Measurements from ENCODE around the gene ADORA1.
A peak's percentile ranks its signal among the peaks of the same experiment; 100 is the strongest.

ADORA1 gene

DNA sequence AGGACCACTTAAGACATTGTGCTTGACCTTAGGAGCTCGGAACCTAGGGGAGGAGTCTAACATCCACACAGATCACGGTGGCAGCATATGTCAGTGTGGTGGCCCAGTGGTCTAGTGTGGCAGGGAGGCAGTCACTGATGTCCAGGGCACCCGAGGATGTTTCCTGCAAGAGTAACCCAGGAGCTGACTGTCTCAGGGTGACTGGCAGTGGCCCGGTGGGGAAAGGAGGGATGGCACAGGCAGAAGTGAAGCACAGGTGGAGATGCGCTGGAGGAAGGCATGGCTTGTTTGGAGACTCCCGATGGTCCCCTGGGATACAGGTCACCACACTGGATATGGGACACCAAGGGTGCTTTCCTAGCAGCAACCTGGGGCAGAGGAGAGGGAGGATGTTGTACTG is 85.6 kb downstream of the ADORA1 start:
- DNase-seq (ENCODE audit: low read depth in 2 of 2) = no peak

DNA sequence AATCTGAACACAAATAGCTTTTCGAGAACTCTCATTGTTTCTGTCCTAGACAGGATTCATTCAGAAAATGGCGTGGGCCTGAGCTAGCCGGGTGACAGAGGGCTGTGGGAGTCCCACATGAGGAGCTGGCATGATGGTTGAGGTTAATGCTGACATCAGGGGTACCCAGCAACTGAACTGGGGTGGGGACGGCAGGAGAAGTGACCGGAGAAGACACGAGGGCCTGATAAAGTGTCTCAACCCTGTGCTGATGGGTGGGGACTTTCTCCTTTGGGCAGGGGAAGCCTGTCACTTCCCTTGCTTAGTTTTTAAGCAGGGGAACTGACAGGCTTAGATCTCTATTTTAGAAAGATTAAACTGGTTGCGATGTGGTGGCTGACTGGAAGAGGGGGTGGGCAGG is 87.3 kb downstream of the ADORA1 start:
- no peak for DNase-seq (ENCODE audit: low read depth in 2 of 2)

DNA sequence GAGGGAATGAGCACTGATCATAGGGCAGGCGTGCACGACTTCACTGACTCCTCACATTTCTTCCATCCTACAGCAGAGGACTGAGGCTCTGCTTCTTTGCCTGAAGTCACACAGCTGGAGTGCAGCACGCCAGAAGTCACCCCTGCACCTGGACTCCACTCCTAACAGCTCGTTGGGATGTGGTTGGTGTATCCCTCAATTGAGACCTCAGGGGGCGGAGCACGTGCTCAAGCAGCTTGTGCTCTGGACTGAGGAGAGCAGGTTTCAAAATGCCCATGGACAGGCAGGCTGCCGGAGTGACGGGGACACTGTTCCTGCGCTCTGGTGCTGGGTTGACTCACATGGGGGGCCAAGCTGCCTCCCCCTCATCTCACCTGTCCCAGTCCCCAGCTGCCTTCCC is 88.0 kb downstream of the ADORA1 start:
- no peak for DNase-seq (ENCODE audit: low read depth in 2 of 2)

- DNase-seq (ENCODE audit: low read depth in 2 of 2) = peak; percentile 18
Observed at GRCh38 chr1:203216274-203217138, 89.0 kb downstream of the ADORA1 start.
